HL-60 (cell line): Measurements from ENCODE around the gene PTMA.

Experiments
- CTCF ChIP-seq: IDR thresholded peaks from one replicate; pipeline ENCODE4 v1.5.1; 2011; ENCODE audit warnings: low read length, control low read depth, inconsistent platforms; ENCODE audit not compliant: insufficient read depth
- GABPA ChIP-seq: IDR thresholded peaks from 2 replicates; pipeline ENCODE4 v1.6.1; 2012; ENCODE audit warnings: low read depth
- POLR2AphosphoS5 ChIP-seq: IDR thresholded peaks from 2 replicates; pipeline ENCODE4 v1.6.1; 2012; ENCODE audit warnings: low read depth
- SPI1 ChIP-seq: IDR thresholded peaks from 2 replicates; pipeline ENCODE4 v1.6.1; 2012; ENCODE audit warnings: low read depth, mild to moderate bottlenecking, borderline replicate concordance
- TF ChIP-seq, protein P1 (sequence below): IDR thresholded peaks from 2 replicates; pipeline ENCODE4 v1.6.1; 2012; ENCODE audit warnings: low read depth; ENCODE audit not compliant: insufficient replicate concordance

- TF ChIP-seq CTCF (no peak), POLR2AphosphoS5 (no peak), GABPA (no peak), SPI1 (no peak)
- TF ChIP-seq, protein P1, sequence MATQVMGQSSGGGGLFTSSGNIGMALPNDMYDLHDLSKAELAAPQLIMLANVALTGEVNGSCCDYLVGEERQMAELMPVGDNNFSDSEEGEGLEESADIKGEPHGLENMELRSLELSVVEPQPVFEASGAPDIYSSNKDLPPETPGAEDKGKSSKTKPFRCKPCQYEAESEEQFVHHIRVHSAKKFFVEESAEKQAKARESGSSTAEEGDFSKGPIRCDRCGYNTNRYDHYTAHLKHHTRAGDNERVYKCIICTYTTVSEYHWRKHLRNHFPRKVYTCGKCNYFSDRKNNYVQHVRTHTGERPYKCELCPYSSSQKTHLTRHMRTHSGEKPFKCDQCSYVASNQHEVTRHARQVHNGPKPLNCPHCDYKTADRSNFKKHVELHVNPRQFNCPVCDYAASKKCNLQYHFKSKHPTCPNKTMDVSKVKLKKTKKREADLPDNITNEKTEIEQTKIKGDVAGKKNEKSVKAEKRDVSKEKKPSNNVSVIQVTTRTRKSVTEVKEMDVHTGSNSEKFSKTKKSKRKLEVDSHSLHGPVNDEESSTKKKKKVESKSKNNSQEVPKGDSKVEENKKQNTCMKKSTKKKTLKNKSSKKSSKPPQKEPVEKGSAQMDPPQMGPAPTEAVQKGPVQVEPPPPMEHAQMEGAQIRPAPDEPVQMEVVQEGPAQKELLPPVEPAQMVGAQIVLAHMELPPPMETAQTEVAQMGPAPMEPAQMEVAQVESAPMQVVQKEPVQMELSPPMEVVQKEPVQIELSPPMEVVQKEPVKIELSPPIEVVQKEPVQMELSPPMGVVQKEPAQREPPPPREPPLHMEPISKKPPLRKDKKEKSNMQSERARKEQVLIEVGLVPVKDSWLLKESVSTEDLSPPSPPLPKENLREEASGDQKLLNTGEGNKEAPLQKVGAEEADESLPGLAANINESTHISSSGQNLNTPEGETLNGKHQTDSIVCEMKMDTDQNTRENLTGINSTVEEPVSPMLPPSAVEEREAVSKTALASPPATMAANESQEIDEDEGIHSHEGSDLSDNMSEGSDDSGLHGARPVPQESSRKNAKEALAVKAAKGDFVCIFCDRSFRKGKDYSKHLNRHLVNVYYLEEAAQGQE, result no peak
Measured at GRCh38 chr2:231699006-231699405, 9.3 kb upstream of the PTMA start.
